Left hindlimb (tissue), 1 donor: ENCODE data around the gene FHIP2A.
"Not testable (repeated sequence)": the region's sequence is repeated elsewhere in the genome, so short reads cannot be mapped to it uniquely, and the experiment has no call there.

Source experiments
- DNase-seq: peaks from one replicate; pipeline ENCODE4 v3.0.0-alpha.2; 2018

Gene FHIP2A

GRCh38 chr10:114816308-114816707, 5.3 kb upstream of the FHIP2A start:
- DNase-seq, result no peak

GRCh38 chr10:114819322-114819721, 2.3 kb upstream of the FHIP2A start:
- DNase-seq, result no peak

GRCh38 chr10:114821915-114822443, 399 bp downstream of the FHIP2A start:
- DNase-seq, result peak; percentile 59

- peak; percentile 66 for DNase-seq
These were observed 980 bp downstream of the FHIP2A start for GRCh38 chr10:114822444-114823076.

GRCh38 chr10:114823077-114823463, 1.5 kb downstream of the FHIP2A start:
- DNase-seq, result no peak

- DNase-seq, result no peak
These were observed 2.8 kb downstream of the FHIP2A start for GRCh38 chr10:114824391-114824790.

GRCh38 chr10:114825513-114826253, 4.1 kb downstream of the FHIP2A start:
- no peak for DNase-seq

GRCh38 chr10:114829160-114829909, 7.8 kb downstream of the FHIP2A start:
- no peak for DNase-seq

- no peak for DNase-seq
These were observed 9.7 kb downstream of the FHIP2A start for GRCh38 chr10:114831186-114831867.

- no peak for DNase-seq
These were observed 16.1 kb downstream of the FHIP2A start for GRCh38 chr10:114837690-114838089.

- no peak for DNase-seq
These were observed 18.3 kb downstream of the FHIP2A start for GRCh38 chr10:114839901-114840300.

GRCh38 chr10:114845978-114846693, 24.6 kb downstream of the FHIP2A start:
- no peak for DNase-seq

- DNase-seq, result not testable (repeated sequence)
These were observed 25.9 kb downstream of the FHIP2A start for GRCh38 chr10:114847517-114847916.

- no peak for DNase-seq
These were observed 28.1 kb downstream of the FHIP2A start for GRCh38 chr10:114849674-114850073.

- DNase-seq, result no peak
These were observed 28.5 kb downstream of the FHIP2A start for GRCh38 chr10:114850126-114850525.

- no peak for DNase-seq
These were observed 29.8 kb downstream of the FHIP2A start for GRCh38 chr10:114851336-114851735.

- DNase-seq, result no peak
These were observed 30.6 kb downstream of the FHIP2A start for GRCh38 chr10:114852197-114852596.

- DNase-seq, result no peak
These were observed 33.3 kb downstream of the FHIP2A start for GRCh38 chr10:114854906-114855305.

GRCh38 chr10:114855776-114856543, 34.4 kb downstream of the FHIP2A start:
- no peak for DNase-seq

- DNase-seq, result no peak
These were observed 35.1 kb downstream of the FHIP2A start for GRCh38 chr10:114856544-114857287.

GRCh38 chr10:114857288-114857565, 35.6 kb downstream of the FHIP2A start:
- not testable (repeated sequence) for DNase-seq
